ENCODE results near the gene COMMD1. TPM values are rescaled to one million over a fixed set of nuclear protein-coding genes. Genes with fewer than 3 reads are reported as not detected.
"Not testable (repeated sequence)": the region's sequence is repeated elsewhere in the genome, so short reads cannot be mapped to it uniquely, and the experiment has no call there.

Gene COMMD1
- polyA plus RNA-seq, 4 donors, result 29.1 to 45.4 (median 37.5) TPM

- Histone ChIP-seq H3K9me3 (ENCODE audit: control insufficient read depth in 2 of 2, insufficient read depth in 1 of 2, low read depth in 1 of 2, low read length in 1 of 2) (no peaks in the 10 kb centered on the region), H3K27me3 (ENCODE audit: control insufficient read depth in 3 of 3, insufficient read depth in 3 of 3, low read length in 3 of 3) (no peaks in the 10 kb centered on the region), H3K4me3 (ENCODE audit: low read depth in 1 of 3, low read length in 3 of 3) (no peak overlapping the region), H3K27ac (ENCODE audit: low read depth in 1 of 3, low read length in 2 of 3) (no peak overlapping the region), H3K4me1 (ENCODE audit: control insufficient read depth in 3 of 3, insufficient read depth in 2 of 3, low read depth in 1 of 3, low read length in 2 of 3) (no peaks in the 10 kb centered on the region), H3K36me3 (ENCODE audit: control insufficient read depth in 3 of 3, insufficient read depth in 2 of 3, low read depth in 1 of 3, low read length in 3 of 3) (no peaks in the 10 kb centered on the region)
- DNase-seq (no peak), FAIRE-seq (no peak)
These were observed 129.2 kb downstream of the COMMD1 start for GRCh38 chr2:62034715-62035114.

DNA sequence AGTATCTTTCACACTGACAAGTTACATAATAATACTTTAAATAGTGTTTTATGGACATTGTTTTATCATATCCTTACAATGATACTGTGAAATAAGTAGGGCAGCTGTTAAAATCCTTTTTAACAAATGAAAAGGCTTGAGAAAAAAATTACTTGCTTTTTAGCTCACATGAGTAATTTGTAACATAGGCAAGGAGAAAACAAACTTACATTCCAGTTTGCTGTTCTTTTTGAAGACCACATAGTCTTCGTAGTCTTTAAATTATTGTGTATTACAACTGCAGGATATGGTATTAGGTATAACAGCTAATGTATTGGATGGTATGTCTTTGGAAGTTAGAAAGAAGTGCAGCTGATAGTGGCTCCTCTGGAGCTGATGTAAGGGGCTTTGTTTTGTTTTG is 130.8 kb downstream of the COMMD1 start:
- Histone ChIP-seq H3K4me3 (ENCODE audit: low read depth in 1 of 3, low read length in 3 of 3) (no peak overlapping the region), H3K27ac (ENCODE audit: low read depth in 1 of 3, low read length in 2 of 3) (no peak overlapping the region), H3K4me1 (ENCODE audit: control insufficient read depth in 3 of 3, insufficient read depth in 2 of 3, low read depth in 1 of 3, low read length in 2 of 3) (no peaks in the 10 kb centered on the region), H3K36me3 (ENCODE audit: control insufficient read depth in 3 of 3, insufficient read depth in 2 of 3, low read depth in 1 of 3, low read length in 3 of 3) (no peaks in the 10 kb centered on the region), H3K27me3 (ENCODE audit: control insufficient read depth in 3 of 3, insufficient read depth in 3 of 3, low read length in 3 of 3) (no peaks in the 10 kb centered on the region), H3K9me3 (ENCODE audit: control insufficient read depth in 2 of 2, insufficient read depth in 1 of 2, low read depth in 1 of 2, low read length in 1 of 2) (no peaks in the 10 kb centered on the region)
- FAIRE-seq (no peak), DNase-seq (no peak)
- WGBS, 3 donors, result 95 to 100% (median 100%) methylated on average over 1 of the region's 1 CpG

DNA sequence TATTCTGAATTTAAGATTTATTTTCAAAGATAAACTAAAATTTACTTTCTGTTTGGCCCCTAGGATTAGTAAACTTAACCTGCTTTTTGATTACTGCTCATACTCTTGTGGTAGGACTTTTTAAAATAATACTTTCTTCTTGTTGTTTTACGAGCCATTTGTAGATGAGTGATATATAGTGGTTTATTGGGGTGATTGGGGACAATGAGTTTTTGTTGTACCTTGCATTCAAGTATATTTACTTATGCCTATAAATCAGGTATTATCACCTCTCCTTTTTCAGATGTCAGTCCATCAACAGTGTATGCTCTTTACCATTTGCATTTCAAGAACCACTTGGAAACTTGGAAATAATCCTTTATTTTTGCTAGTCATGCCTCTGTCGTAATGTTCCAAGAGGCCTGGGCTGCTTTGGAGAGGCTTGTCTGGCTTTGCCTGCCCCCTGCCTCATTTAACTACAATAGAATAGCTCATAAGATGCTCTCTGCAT is 131.3 kb downstream of the COMMD1 start:
- FAIRE-seq (no peak), DNase-seq (no peak)
- Histone ChIP-seq H3K36me3 (ENCODE audit: control insufficient read depth in 3 of 3, insufficient read depth in 2 of 3, low read depth in 1 of 3, low read length in 3 of 3) (no peaks in the 10 kb centered on the region), H3K27ac (ENCODE audit: low read depth in 1 of 3, low read length in 2 of 3) (no peak overlapping the region), H3K27me3 (ENCODE audit: control insufficient read depth in 3 of 3, insufficient read depth in 3 of 3, low read length in 3 of 3) (no peaks in the 10 kb centered on the region), H3K4me3 (ENCODE audit: low read depth in 1 of 3, low read length in 3 of 3) (no peak overlapping the region), H3K4me1 (ENCODE audit: control insufficient read depth in 3 of 3, insufficient read depth in 2 of 3, low read depth in 1 of 3, low read length in 2 of 3) (no peaks in the 10 kb centered on the region), H3K9me3 (ENCODE audit: control insufficient read depth in 2 of 2, insufficient read depth in 1 of 2, low read depth in 1 of 2, low read length in 1 of 2) (peaks cover 0 to under 1% of the 10 kb centered on the region in 2 donors)
- WGBS, 3 donors, result 55 to 79% (median 78%) methylated on average over 2 of the region's 2 CpGs

GRCh38 chr2:62038975-62039771 is 133.7 kb downstream of the COMMD1 start:
- H3K4me3 ChIP-seq (ENCODE audit: low read depth in 1 of 3, low read length in 3 of 3), result no peak overlapping the region
- FAIRE-seq (no peak), DNase-seq (peak in 1 of 2 donors; percentile 17)
- peaks cover 0 to 3% (median 2%) of the 10 kb centered on the region in 3 donors for H3K4me1 ChIP-seq (ENCODE audit: control insufficient read depth in 3 of 3, insufficient read depth in 2 of 3, low read depth in 1 of 3, low read length in 2 of 3)
- 77 to 93% (median 81%) methylated on average over 3 of the region's 3 CpGs for WGBS, 3 donors
- no peaks in the 10 kb centered on the region for H3K27me3 ChIP-seq (ENCODE audit: control insufficient read depth in 3 of 3, insufficient read depth in 3 of 3, low read length in 3 of 3)
- peaks cover 0 to 2% of the 10 kb centered on the region in 2 donors for H3K9me3 ChIP-seq (ENCODE audit: control insufficient read depth in 2 of 2, insufficient read depth in 1 of 2, low read depth in 1 of 2, low read length in 1 of 2)
- no peaks in the 10 kb centered on the region for H3K36me3 ChIP-seq (ENCODE audit: control insufficient read depth in 3 of 3, insufficient read depth in 2 of 3, low read depth in 1 of 3, low read length in 3 of 3)
- no peak overlapping the region for H3K27ac ChIP-seq (ENCODE audit: low read depth in 1 of 3, low read length in 2 of 3)

DNA sequence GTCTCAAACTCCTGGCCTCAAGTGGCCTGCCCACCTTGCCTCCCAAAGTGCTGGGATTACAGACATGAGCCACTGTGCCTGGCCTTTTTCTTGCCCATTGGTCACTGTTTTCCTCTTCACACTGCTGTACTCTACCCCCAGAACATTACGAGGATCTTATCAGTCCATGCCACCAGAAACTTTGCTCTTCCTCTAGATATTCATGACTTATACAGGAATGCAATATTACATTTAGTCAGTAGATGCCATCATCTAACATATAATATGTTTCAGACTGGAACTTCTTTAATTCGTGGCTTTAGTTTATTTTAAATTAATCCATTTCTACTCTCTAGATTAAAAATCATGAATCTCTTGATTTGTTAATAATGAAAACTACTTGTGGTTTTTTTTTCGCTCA is 135.5 kb downstream of the COMMD1 start:
- peaks cover 0 to 5% (median 2%) of the 10 kb centered on the region in 3 donors for H3K4me1 ChIP-seq (ENCODE audit: control insufficient read depth in 3 of 3, insufficient read depth in 2 of 3, low read depth in 1 of 3, low read length in 2 of 3)
- H3K27me3 ChIP-seq (ENCODE audit: control insufficient read depth in 3 of 3, insufficient read depth in 3 of 3, low read length in 3 of 3), result no peaks in the 10 kb centered on the region
- WGBS, 3 donors, result 72 to 82% (median 72%) methylated on average over 3 of the region's 3 CpGs
- FAIRE-seq (no peak), DNase-seq (peak in 1 of 2 donors; percentile 23)
- no peak overlapping the region for H3K4me3 ChIP-seq (ENCODE audit: low read depth in 1 of 3, low read length in 3 of 3)
- peaks cover 0 to 12% of the 10 kb centered on the region in 2 donors for H3K9me3 ChIP-seq (ENCODE audit: control insufficient read depth in 2 of 2, insufficient read depth in 1 of 2, low read depth in 1 of 2, low read length in 1 of 2)
- H3K27ac ChIP-seq (ENCODE audit: low read depth in 1 of 3, low read length in 2 of 3), result no peak overlapping the region
- H3K36me3 ChIP-seq (ENCODE audit: control insufficient read depth in 3 of 3, insufficient read depth in 2 of 3, low read depth in 1 of 3, low read length in 3 of 3), result no peaks in the 10 kb centered on the region

- not testable (repeated sequence) for DNase-seq; FAIRE-seq; H3K27me3 ChIP-seq (ENCODE audit: control insufficient read depth in 3 of 3, insufficient read depth in 3 of 3, low read length in 3 of 3); H3K27ac ChIP-seq (ENCODE audit: low read depth in 1 of 3, low read length in 2 of 3); H3K4me3 ChIP-seq (ENCODE audit: low read depth in 1 of 3, low read length in 3 of 3); H3K36me3 ChIP-seq (ENCODE audit: control insufficient read depth in 3 of 3, insufficient read depth in 2 of 3, low read depth in 1 of 3, low read length in 3 of 3)
- Histone ChIP-seq H3K4me1 (ENCODE audit: control insufficient read depth in 3 of 3, insufficient read depth in 2 of 3, low read depth in 1 of 3, low read length in 2 of 3) (peaks cover 0 to 10% (median 2%) of the 10 kb centered on the region in 3 donors), H3K9me3 (ENCODE audit: control insufficient read depth in 2 of 2, insufficient read depth in 1 of 2, low read depth in 1 of 2, low read length in 1 of 2) (peaks cover 0 to 12% of the 10 kb centered on the region in 2 donors)
- WGBS, 3 donors, result 94 to 98% (median 95%) methylated on average over 16 of the region's 16 CpGs
These were observed 136.4 kb downstream of the COMMD1 start for GRCh38 chr2:62041701-62042385.

DNA sequence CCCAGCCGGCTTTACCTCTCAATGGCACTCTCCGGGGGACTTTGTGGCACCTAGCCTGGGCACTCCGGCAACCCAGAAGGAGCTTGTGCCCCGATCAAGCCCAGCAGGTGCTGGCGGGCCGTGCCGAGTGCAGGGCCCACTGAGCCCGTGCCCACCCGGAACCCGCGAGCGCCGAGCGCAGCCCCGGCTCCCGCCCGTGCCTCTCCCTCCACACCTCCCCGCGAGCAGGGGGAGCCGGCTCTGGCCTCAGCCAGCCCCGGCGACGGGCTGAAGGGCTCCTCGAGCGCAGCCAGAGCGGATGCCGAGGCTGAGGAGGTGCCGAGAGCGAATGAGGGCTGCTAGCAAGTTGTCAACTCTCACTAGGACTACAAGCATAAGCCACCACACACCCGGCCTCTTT is 136.9 kb downstream of the COMMD1 start:
- WGBS, 3 donors, result 97 to 99% (median 98%) methylated on average over 30 of the region's 30 CpGs
- H3K27ac ChIP-seq (ENCODE audit: low read depth in 1 of 3, low read length in 2 of 3), result no peak overlapping the region
- no peaks in the 10 kb centered on the region for H3K36me3 ChIP-seq (ENCODE audit: control insufficient read depth in 3 of 3, insufficient read depth in 2 of 3, low read depth in 1 of 3, low read length in 3 of 3)
- H3K4me1 ChIP-seq (ENCODE audit: control insufficient read depth in 3 of 3, insufficient read depth in 2 of 3, low read depth in 1 of 3, low read length in 2 of 3), result peaks cover 0 to 10% (median 2%) of the 10 kb centered on the region in 3 donors
- no peak for FAIRE-seq
- no peaks in the 10 kb centered on the region for H3K27me3 ChIP-seq (ENCODE audit: control insufficient read depth in 3 of 3, insufficient read depth in 3 of 3, low read length in 3 of 3)
- peaks cover 0 to 12% of the 10 kb centered on the region in 2 donors for H3K9me3 ChIP-seq (ENCODE audit: control insufficient read depth in 2 of 2, insufficient read depth in 1 of 2, low read depth in 1 of 2, low read length in 1 of 2)
- no peak for DNase-seq
- H3K4me3 ChIP-seq (ENCODE audit: low read depth in 1 of 3, low read length in 3 of 3), result no peak overlapping the region

DNA sequence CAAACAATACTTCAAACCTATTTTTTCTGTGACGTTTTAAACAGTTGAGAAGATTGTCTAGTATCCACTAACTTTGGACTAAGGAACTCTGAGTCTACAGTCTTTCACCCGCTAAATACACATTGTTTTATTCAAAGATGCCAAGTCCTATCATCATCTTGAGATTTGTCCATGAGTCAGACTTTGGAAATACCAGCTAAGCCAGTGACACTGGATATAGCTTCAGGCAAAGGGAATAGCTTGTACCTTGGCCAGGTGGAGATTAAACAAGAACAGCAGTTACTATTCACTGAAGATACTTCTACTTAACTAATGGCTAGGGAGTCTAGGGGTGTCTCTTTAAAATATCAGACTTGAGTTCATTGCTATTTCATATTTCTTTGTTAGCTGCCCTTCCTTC is 137.5 kb downstream of the COMMD1 start:
- no peak for FAIRE-seq
- Histone ChIP-seq H3K4me1 (ENCODE audit: control insufficient read depth in 3 of 3, insufficient read depth in 2 of 3, low read depth in 1 of 3, low read length in 2 of 3) (peaks cover 0 to 10% (median 2%) of the 10 kb centered on the region in 3 donors), H3K27me3 (ENCODE audit: control insufficient read depth in 3 of 3, insufficient read depth in 3 of 3, low read length in 3 of 3) (no peaks in the 10 kb centered on the region), H3K36me3 (ENCODE audit: control insufficient read depth in 3 of 3, insufficient read depth in 2 of 3, low read depth in 1 of 3, low read length in 3 of 3) (no peaks in the 10 kb centered on the region), H3K4me3 (ENCODE audit: low read depth in 1 of 3, low read length in 3 of 3) (no peak overlapping the region), H3K9me3 (ENCODE audit: control insufficient read depth in 2 of 2, insufficient read depth in 1 of 2, low read depth in 1 of 2, low read length in 1 of 2) (peaks cover 0 to 12% of the 10 kb centered on the region in 2 donors), H3K27ac (ENCODE audit: low read depth in 1 of 3, low read length in 2 of 3) (no peak overlapping the region)
- peak; percentile 66 to 81 for DNase-seq
- WGBS, 3 donors, result 27 to 69% (median 41%) methylated on average over 2 of the region's 2 CpGs
